ENCODE data around the gene SGCD.

DNA sequence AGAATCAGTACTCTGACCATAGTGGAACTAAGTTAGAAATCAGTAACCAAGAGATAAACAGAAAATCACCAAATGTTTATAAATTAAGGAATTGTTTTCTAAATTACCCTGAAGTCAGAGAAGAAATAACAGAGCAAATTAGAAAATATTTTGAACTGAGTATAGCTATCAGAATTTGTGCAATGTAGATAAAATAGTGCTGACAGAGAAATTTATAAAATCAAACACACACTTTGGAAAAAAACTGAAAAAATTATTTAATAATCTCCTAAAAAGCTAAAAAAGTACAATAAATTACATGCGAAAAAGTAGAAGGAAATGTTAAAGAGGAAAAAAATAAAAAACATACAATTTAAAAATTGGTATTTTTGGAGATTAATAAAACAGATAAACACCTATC, 486.0 kb downstream of the SGCD start:
- no peak for TF ChIP-seq SIN3A (IDR thresholded peaks at IDR 0.05; ENCODE audit: borderline replicate concordance, insufficient read depth, low read length)
- TF ChIP-seq POLR2AphosphoS5 (IDR thresholded peaks at IDR 0.05; ENCODE audit: low read depth, low read length) = no peak
- TF ChIP-seq, protein P1, sequence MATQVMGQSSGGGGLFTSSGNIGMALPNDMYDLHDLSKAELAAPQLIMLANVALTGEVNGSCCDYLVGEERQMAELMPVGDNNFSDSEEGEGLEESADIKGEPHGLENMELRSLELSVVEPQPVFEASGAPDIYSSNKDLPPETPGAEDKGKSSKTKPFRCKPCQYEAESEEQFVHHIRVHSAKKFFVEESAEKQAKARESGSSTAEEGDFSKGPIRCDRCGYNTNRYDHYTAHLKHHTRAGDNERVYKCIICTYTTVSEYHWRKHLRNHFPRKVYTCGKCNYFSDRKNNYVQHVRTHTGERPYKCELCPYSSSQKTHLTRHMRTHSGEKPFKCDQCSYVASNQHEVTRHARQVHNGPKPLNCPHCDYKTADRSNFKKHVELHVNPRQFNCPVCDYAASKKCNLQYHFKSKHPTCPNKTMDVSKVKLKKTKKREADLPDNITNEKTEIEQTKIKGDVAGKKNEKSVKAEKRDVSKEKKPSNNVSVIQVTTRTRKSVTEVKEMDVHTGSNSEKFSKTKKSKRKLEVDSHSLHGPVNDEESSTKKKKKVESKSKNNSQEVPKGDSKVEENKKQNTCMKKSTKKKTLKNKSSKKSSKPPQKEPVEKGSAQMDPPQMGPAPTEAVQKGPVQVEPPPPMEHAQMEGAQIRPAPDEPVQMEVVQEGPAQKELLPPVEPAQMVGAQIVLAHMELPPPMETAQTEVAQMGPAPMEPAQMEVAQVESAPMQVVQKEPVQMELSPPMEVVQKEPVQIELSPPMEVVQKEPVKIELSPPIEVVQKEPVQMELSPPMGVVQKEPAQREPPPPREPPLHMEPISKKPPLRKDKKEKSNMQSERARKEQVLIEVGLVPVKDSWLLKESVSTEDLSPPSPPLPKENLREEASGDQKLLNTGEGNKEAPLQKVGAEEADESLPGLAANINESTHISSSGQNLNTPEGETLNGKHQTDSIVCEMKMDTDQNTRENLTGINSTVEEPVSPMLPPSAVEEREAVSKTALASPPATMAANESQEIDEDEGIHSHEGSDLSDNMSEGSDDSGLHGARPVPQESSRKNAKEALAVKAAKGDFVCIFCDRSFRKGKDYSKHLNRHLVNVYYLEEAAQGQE (IDR thresholded peaks at IDR 0.05; ENCODE audit: insufficient read depth in 1 of 2, low read depth in 2 of 2, low read length in 2 of 2) = no peak
- no peak for TF ChIP-seq TAF1 (IDR thresholded peaks at IDR 0.05; ENCODE audit: borderline replicate concordance, insufficient read depth, low read length)
- no peak for TF ChIP-seq FOXP2 (optimal IDR thresholded peaks at IDR 0.05; ENCODE audit: borderline replicate concordance, extremely low read depth, extremely low read length, insufficient read depth)
